ENCODE results near the gene ST3GAL5. TPM values are rescaled to one million over a fixed set of nuclear protein-coding genes. Genes with fewer than 3 reads are reported as not detected.

ST3GAL5 gene
- total and polyA plus RNA-seq, 12 donors = 2.0 to 11.8 (median 3.8) TPM

GRCh38 chr2:85789271-85789670, 99.5 kb downstream of the ST3GAL5 start:
- H3K4me3 ChIP-seq = no peak overlapping the region
- 74 to 87% methylated on average over 5 of the region's 5 CpGs for WGBS, 2 donors
- H3K9me3 ChIP-seq = no peaks in the 10 kb centered on the region
- peaks cover 0 to 56% (median 9%) of the 10 kb centered on the region in 9 donors for H3K36me3 ChIP-seq
- H3K27ac ChIP-seq = no peak overlapping the region
- ATAC-seq = no peak
- no peaks in the 10 kb centered on the region for H3K27me3 ChIP-seq
- DNase-seq = no peak
- TF ChIP-seq, protein P1, sequence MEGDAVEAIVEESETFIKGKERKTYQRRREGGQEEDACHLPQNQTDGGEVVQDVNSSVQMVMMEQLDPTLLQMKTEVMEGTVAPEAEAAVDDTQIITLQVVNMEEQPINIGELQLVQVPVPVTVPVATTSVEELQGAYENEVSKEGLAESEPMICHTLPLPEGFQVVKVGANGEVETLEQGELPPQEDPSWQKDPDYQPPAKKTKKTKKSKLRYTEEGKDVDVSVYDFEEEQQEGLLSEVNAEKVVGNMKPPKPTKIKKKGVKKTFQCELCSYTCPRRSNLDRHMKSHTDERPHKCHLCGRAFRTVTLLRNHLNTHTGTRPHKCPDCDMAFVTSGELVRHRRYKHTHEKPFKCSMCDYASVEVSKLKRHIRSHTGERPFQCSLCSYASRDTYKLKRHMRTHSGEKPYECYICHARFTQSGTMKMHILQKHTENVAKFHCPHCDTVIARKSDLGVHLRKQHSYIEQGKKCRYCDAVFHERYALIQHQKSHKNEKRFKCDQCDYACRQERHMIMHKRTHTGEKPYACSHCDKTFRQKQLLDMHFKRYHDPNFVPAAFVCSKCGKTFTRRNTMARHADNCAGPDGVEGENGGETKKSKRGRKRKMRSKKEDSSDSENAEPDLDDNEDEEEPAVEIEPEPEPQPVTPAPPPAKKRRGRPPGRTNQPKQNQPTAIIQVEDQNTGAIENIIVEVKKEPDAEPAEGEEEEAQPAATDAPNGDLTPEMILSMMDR (IDR thresholded peaks at IDR 0.05) = no peak
- peaks cover 20 to 85% (median 53%) of the 10 kb centered on the region in 9 donors for H3K4me1 ChIP-seq
- intact Hi-C loops (cut with DNase I) = no loop called here

GRCh38 chr2:85788603-85789002, 100.2 kb downstream of the ST3GAL5 start:
- peaks cover 0 to 61% (median 9%) of the 10 kb centered on the region in 9 donors for H3K36me3 ChIP-seq
- no peak for ATAC-seq
- no peaks in the 10 kb centered on the region for H3K27me3 ChIP-seq
- no peak overlapping the region for H3K4me3 ChIP-seq
- H3K9me3 ChIP-seq = no peaks in the 10 kb centered on the region
- 67 to 75% methylated on average over 3 of the region's 3 CpGs for WGBS, 2 donors
- no peak for DNase-seq
- intact Hi-C loops (cut with DNase I) = no loop called here
- TF ChIP-seq, protein P1 (IDR thresholded peaks at IDR 0.05) = no peak
- H3K4me1 ChIP-seq = peaks cover 18 to 78% (median 47%) of the 10 kb centered on the region in 9 donors
- H3K27ac ChIP-seq = no peak overlapping the region

GRCh38 chr2:85787981-85788340, 100.8 kb downstream of the ST3GAL5 start:
- ATAC-seq = no peak
- no peak for DNase-seq
- 92 to 95% methylated on average over 6 of the region's 6 CpGs for WGBS, 2 donors
- peaks cover 0 to 64% (median 9%) of the 10 kb centered on the region in 9 donors for H3K36me3 ChIP-seq
- H3K9me3 ChIP-seq = no peaks in the 10 kb centered on the region
- intact Hi-C loops (cut with DNase I) = no loop called here
- H3K27me3 ChIP-seq = no peaks in the 10 kb centered on the region
- no peak overlapping the region for H3K27ac ChIP-seq
- H3K4me3 ChIP-seq = no peak overlapping the region
- H3K4me1 ChIP-seq = peaks cover 17 to 72% (median 43%) of the 10 kb centered on the region in 9 donors
- TF ChIP-seq, protein P1 (IDR thresholded peaks at IDR 0.05) = no peak

- peak overlapping the region in 1 of 10 donors; percentile 17 for H3K27ac ChIP-seq
- intact Hi-C loops (cut with DNase I) = no loop called here
- no peaks in the 10 kb centered on the region for H3K9me3 ChIP-seq
- H3K27me3 ChIP-seq = no peaks in the 10 kb centered on the region
- TF ChIP-seq, protein P1 (IDR thresholded peaks at IDR 0.05) = no peak
- ATAC-seq = no peak
- no peak overlapping the region for H3K4me3 ChIP-seq
- H3K4me1 ChIP-seq = peaks cover 12 to 66% (median 38%) of the 10 kb centered on the region in 9 donors
- peaks cover 0 to 69% (median 9%) of the 10 kb centered on the region in 9 donors for H3K36me3 ChIP-seq
- DNase-seq = no peak
- WGBS, 2 donors = 88 to 96% methylated on average over 8 of the region's 8 CpGs
Observed at GRCh38 chr2:85787282-85787980, 101.4 kb downstream of the ST3GAL5 start.

Other genes with a start within 250 kb of the ST3GAL5 start
- gene SFTPB, start 220.8 kb downstream of the ST3GAL5 start, total RNA-seq = under 1 TPM in 1 of 10 donors, not detected in 9; 0.62 TPM
- gene SFTPB, start 220.8 kb downstream of the ST3GAL5 start, polyA plus RNA-seq = 1 to 10 TPM in 1 of 2 donors, not detected in 1; 1.2 TPM
- gene GNLY, start 194.6 kb downstream of the ST3GAL5 start, total RNA-seq = 10 to 100 TPM in 1 of 10 donors, 1 to 10 TPM in 5, under 1 TPM in 4; 0.17 to 43.2 (median 1.2) TPM
- gene GNLY, start 194.6 kb downstream of the ST3GAL5 start, polyA plus RNA-seq = 1 to 10 TPM; 1.2 to 3.1 TPM
- 10 to 100 TPM in 9 of 10 donors, 1 to 10 TPM in 1; 8.7 to 33.4 (median 15.2) TPM for gene ATOH8, start 135.0 kb downstream of the ST3GAL5 start, total RNA-seq
- gene ATOH8, start 135.0 kb downstream of the ST3GAL5 start, polyA plus RNA-seq = 10 to 100 TPM; 35.2 to 45.9 TPM
- 10 to 100 TPM; 15.4 to 25.8 (median 21.9) TPM for gene POLR1A, start 216.9 kb upstream of the ST3GAL5 start, total RNA-seq
- gene POLR1A, start 216.9 kb upstream of the ST3GAL5 start, polyA plus RNA-seq = 1 to 10 TPM; 3.9 to 4.0 TPM
- 100 to 1,000 TPM; 117 to 232 (median 159) TPM for gene PTCD3, start 217.2 kb upstream of the ST3GAL5 start, total RNA-seq
- 10 to 100 TPM; 30.2 to 32.0 TPM for gene PTCD3, start 217.2 kb upstream of the ST3GAL5 start, polyA plus RNA-seq

All from heart right ventricle (tissue), 16 donors.